Skeletal muscle tissue (tissue), 4 donors: Measurements from ENCODE around the gene SCLY. TPM values are rescaled to one million over a fixed set of nuclear protein-coding genes. Genes with fewer than 3 reads are reported as not detected.

ENCODE experiments used
- H3K27ac ChIP-seq: one replicate; pipeline ENCODE4 v1.7.0; 2013; ENCODE audit warnings: mild to moderate bottlenecking, low read depth, low read length, inconsistent platforms
- H3K27me3 ChIP-seq, 3 donors: one replicate each; pipeline ENCODE4 v1.7.0; 2013; ENCODE audit warnings: low read length in 3 of 3; ENCODE audit not compliant: control insufficient read depth in 3 of 3, insufficient read depth in 3 of 3
- H3K36me3 ChIP-seq, 3 donors: one replicate each; pipeline ENCODE4 v1.7.0; 2013; ENCODE audit warnings: low read length in 3 of 3; ENCODE audit not compliant: control insufficient read depth in 3 of 3, insufficient read depth in 3 of 3
- H3K4me1 ChIP-seq, 3 donors: one replicate each; pipeline ENCODE4 v1.7.0; 2013; ENCODE audit warnings: low read length in 3 of 3, mild to moderate bottlenecking in 3 of 3; ENCODE audit not compliant: control insufficient read depth in 3 of 3, insufficient read depth in 3 of 3
- H3K4me3 ChIP-seq, 3 donors: one replicate each; pipeline ENCODE4 v1.7.0; 2013; ENCODE audit warnings: low read length in 3 of 3
- H3K9ac ChIP-seq, 3 donors: one replicate each; pipeline ENCODE4 v1.7.0; 2013; ENCODE audit warnings: low read length in 3 of 3, mild to moderate bottlenecking in 3 of 3, moderate library complexity in 2 of 3, low read depth in 1 of 3
- H3K9me3 ChIP-seq, 3 donors: one replicate each; pipeline ENCODE4 v1.7.0; 2013; ENCODE audit warnings: low read length in 3 of 3; ENCODE audit not compliant: control insufficient read depth in 3 of 3
- total RNA-seq: library from RNA; depleted of rRNA; stranded (reverse); fragments of >200 nt; gene quantifications from one replicate; pipeline ENCODE4 v1.2.3, GENCODE V29; 2014
- donor health status: Osteomylitis.

Gene SCLY
- total RNA-seq, 1 donor from 2014 or later, result 11.5 TPM

DNA sequence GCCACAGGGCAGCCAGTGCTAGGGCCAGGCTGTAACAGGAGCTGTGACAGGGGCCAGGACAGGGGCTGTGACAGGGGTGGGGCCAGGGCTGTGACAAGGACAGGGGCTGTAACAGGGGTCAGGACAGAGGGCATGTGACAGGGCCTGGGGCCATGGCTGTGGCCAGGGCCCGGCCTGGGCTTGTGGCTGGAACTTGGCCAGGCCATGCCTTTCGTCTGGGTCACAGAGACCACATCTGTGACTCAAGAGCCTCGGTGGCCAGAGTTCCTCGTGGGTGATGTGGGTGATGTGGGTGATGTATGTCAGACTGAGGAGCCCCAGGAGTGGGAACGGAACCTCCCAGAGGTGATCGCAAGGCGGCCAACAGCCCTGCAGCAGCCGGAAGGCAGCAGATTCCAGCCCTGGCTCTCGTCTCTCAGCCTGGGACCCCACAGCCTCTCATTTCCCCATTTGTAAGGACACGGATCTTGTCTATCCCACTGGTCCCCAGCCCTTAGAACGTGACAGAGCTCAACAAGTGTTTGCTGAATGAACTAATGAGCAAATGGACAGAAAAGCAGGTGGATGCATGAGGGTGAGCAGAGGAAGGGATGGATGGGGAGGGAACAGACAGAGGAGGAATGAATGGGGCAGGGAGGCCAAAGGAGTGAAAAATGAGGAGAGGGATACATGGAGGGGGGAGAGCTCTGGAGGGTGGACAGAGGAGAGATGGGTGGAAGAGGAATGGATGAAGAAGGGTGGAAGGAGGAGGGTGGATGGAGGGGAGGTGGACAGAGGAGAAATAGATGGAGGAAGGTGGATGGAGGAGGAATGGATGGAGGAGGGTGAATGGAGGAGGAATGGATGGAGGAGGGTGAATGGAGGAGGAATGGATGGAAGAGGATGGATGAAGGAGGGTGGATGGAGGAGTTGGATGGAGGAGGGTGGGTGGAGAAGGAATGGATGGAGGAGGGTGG lies 56.7 kb downstream of the SCLY start:
- no peaks in the 10 kb centered on the region for H3K4me1 ChIP-seq
- H3K27ac ChIP-seq, result no peak overlapping the region
- H3K27me3 ChIP-seq, result peaks cover 0 to 15% (median 11%) of the 10 kb centered on the region in 3 donors
- H3K9me3 ChIP-seq, result peaks cover 0 to 2% (median 0%) of the 10 kb centered on the region in 3 donors
- no peaks in the 10 kb centered on the region for H3K36me3 ChIP-seq
- no peak overlapping the region for H3K9ac ChIP-seq
- H3K4me3 ChIP-seq, result no peak overlapping the region

DNA sequence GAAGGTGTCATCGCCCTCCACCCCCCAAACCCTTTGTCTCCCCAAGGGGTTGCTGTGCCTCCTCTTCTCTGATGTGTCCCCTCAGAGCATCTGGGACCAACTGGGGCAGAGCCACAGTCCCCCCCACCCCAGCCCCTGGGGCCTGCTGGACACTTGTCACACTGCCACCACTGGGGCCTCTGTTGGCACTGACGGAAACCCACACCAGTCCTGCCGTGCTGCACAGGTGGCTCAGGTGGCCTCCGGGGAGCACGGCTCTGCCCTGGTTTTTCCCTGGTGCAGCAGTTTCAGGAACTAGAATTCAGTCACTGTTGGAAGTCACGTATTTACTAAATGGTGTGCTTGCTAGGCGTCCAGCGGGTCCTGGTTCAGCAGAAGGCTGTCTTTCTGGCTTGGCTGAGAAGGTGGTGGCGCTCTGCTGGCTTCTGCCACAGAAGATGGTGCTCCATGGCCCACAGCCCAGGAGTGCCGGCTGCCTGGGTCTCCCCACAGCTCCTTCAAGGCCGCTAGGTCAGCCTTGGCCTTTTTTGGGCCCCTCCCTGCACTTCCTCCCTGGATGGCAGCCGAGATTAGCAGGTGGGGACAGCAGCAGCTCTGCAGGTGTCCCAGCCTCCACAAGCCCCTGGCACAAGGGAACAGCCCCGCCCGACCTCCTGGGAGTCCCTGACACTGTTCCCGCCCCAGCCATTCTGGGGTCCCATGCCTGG lies 59.1 kb downstream of the SCLY start:
- Histone ChIP-seq H3K4me1 (no peaks in the 10 kb centered on the region), H3K9ac (no peak overlapping the region), H3K27ac (no peak overlapping the region), H3K4me3 (no peak overlapping the region), H3K36me3 (no peaks in the 10 kb centered on the region), H3K27me3 (peaks cover 0 to 15% (median 11%) of the 10 kb centered on the region in 3 donors), H3K9me3 (no peaks in the 10 kb centered on the region)

DNA sequence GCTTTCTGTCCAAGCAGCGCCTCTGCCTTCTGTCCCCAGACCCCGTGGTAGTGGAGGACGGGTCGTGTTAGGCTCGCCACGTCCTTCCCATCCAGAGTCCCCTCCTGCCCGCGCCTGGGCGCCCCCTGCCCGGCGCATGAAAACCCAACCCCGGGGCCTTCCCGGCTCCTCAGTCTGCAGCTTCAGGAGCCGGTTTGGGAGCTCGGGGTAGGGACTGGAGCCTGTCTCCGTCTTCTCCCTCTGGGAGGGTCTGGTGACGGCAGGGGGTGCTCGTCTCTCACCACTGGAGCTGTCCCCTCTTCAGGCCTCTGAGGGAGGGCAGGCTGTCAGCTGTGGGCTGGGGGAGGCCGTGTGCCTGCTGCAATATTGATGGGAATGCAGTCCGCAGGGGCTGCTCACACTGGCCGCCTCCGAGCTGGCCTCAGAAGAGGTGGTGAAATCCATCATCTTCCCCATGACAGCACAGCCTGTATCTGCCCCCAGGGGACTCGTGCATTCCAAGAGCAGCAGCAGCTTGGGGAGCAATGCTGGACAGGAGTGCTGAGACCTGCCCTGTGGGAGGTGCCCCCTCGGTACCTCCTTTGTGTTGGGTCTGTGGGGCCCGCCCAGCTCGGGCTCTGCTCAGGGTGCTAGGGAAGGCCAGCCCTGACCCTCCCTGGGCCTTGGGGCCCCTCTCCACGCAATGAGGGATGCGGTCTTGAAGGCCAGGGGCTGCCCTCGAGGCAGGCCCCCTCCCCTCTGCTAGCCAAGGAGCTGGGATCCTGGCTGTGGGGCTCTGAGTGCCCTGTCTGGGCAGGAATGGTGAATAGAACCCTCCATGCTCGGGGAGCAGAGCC lies 59.9 kb downstream of the SCLY start:
- peaks cover 0 to 15% (median 11%) of the 10 kb centered on the region in 3 donors for H3K27me3 ChIP-seq
- H3K36me3 ChIP-seq, result no peaks in the 10 kb centered on the region
- H3K9me3 ChIP-seq, result no peaks in the 10 kb centered on the region

DNA sequence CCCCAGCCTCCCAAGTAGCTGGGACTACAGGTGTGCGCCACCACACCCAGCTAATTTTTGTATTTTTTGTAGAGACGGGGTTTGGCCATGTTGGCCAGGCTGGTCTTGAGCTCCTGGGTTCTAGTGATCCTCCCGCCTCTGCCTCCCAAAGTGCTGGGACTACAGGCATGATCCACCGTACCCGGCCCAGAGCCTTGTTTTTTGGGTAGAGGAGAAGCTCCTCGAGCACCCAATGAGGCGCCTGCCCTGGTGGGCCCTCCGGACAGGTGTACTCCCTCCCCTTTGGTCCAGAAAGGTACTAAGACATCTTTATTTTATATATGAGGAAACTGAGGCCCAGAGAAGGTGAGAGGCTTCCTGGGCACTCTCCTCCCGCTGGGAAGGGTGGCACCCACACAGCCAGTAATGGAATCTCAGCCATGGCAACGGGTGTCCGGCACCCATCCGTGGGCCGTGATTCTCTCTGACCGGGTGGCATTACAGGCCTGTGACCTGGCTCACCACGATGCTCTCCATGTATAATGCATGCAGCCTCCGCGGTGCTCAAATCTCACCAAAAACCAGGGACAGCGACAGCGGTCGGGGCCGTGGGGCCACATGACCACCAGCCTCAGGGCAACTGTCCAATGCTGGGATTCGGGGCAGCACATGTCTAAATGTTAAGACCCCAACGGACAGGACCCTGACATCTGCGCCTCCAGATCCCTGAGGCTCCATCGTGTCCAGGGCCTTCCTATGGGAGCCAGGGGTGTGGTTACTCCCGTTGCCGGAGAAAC lies 60.9 kb downstream of the SCLY start:
- Histone ChIP-seq H3K9me3 (no peaks in the 10 kb centered on the region), H3K9ac (no peak overlapping the region), H3K4me3 (no peak overlapping the region), H3K27ac (no peak overlapping the region), H3K27me3 (peaks cover 0 to 12% (median 11%) of the 10 kb centered on the region in 3 donors), H3K4me1 (no peaks in the 10 kb centered on the region), H3K36me3 (no peaks in the 10 kb centered on the region)

More for the DNA sequence above, 59.9 kb downstream of the SCLY start:
- Histone ChIP-seq H3K27ac (no peak overlapping the region), H3K9ac (no peak overlapping the region), H3K4me3 (no peak overlapping the region), H3K4me1 (no peaks in the 10 kb centered on the region)

DNA sequence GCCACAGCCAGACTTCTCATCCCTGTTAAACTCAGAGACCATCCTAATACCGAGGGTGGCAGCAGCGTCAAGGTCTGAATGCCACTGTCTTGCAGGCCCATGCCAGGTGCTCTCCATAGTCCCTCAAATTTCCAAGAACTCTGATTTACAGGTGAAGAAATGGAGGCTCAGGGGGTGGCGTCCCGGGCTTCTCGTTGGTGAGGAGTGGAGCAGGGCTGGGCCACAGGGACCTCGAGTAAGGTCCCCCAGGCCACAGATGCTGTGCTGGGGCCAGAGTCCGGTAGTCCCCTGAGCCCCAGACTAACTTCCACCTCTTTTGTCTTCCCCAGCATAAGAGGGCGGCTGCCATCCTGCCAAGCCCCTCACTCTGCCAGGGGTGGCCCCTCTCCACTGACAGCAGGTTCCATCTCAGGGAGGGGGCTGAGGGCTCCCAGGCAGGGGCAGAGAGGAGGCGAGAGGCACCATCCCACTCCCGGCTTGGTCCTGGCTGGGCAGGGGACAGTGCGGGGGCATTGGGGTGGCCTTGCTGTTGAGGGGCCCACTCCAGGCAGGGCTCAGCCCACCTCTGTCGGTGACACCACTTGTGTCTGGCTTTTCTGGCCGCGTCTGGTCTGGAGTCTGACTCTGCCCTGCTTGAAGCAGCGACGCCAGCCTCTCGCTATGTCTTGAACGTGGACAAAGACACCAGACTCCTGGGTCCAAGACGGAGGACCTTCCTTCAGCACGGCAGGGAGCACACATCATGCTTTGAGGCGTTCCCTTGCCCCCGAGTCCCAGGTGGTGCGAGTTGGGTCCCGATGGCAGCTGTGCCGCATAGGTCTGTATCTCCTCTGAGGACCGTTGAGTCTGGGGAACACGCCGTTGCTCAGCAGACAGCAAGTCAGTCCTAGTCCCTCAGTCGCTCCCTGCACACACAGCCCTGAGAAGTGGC lies 61.8 kb downstream of the SCLY start:
- H3K9me3 ChIP-seq, result no peaks in the 10 kb centered on the region
- H3K36me3 ChIP-seq, result no peaks in the 10 kb centered on the region
- H3K9ac ChIP-seq, result no peak overlapping the region
- peaks cover 0 to 4% (median 3%) of the 10 kb centered on the region in 3 donors for H3K27me3 ChIP-seq
- no peaks in the 10 kb centered on the region for H3K4me1 ChIP-seq
- H3K4me3 ChIP-seq, result no peak overlapping the region
- no peak overlapping the region for H3K27ac ChIP-seq

DNA sequence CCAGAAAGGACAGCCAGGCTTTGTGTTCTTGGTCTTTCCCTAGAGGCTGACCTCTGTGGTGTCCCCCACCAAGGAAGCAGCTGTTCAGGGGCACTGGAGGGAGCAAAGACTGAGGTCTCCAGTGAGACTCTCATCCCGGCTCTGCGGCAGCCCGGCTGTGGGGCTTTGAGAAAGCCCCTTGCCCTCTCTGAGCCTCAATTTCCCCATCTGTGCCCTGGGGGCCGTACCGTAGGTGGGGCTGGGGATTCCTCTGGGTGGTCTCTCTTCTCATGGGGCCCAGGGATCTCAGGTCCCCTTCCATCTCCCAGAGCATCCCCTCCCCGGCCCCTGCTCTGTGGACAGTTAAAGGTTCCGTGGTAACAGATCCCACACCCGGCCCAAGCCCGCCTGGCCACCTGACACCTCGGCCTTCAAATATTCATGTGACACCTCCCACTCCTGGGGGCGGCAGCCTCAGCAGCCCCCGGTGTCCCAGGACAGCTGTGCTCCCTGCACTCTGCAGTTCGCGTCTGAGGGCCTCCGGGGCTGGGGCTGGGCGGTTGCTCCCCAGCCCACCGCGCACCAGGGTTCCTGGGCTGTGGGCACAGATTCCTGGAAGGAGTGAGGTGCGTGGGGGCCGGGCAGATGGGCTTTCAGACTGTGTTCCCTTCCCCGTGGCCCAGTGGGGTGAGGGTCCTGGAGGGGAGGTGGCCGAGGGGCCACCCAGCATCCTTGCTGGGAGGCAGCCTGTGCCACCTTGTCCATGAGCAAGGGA lies 62.6 kb downstream of the SCLY start:
- H3K27me3 ChIP-seq, result no peaks in the 10 kb centered on the region
- H3K9ac ChIP-seq, result no peak overlapping the region
- no peaks in the 10 kb centered on the region for H3K9me3 ChIP-seq
- H3K4me3 ChIP-seq, result no peak overlapping the region
- peaks cover 0 to 3% (median 0%) of the 10 kb centered on the region in 3 donors for H3K4me1 ChIP-seq
- H3K36me3 ChIP-seq, result no peaks in the 10 kb centered on the region
- H3K27ac ChIP-seq, result no peak overlapping the region

DNA sequence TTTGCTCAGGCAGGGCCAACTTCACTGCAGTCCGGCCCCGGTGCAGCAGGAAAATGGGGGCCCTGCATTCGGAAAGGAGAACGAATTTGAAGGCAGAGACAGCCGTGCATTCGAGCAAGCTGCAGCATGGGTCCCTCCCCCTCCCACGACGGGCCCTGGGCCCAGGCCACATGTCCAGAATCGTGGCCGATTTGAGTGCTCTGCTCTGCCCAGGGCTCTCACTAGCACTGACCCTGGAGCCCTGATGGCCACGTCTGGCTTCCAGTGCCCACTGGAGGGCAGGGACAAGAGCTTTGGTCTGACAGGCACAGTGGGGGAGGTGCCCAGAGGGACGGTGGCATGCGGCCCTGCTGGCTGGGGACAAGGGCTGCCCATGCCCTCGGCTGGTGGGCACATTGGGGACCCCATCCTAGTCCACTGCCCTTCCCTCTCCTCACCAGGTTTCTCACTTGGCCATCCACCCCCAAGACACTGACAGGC lies 63.2 kb downstream of the SCLY start:
- Histone ChIP-seq H3K4me1 (peaks cover 0 to 3% (median 0%) of the 10 kb centered on the region in 3 donors), H3K27me3 (no peaks in the 10 kb centered on the region), H3K9me3 (no peaks in the 10 kb centered on the region), H3K27ac (no peak overlapping the region), H3K9ac (no peak overlapping the region), H3K36me3 (no peaks in the 10 kb centered on the region), H3K4me3 (no peak overlapping the region)

DNA sequence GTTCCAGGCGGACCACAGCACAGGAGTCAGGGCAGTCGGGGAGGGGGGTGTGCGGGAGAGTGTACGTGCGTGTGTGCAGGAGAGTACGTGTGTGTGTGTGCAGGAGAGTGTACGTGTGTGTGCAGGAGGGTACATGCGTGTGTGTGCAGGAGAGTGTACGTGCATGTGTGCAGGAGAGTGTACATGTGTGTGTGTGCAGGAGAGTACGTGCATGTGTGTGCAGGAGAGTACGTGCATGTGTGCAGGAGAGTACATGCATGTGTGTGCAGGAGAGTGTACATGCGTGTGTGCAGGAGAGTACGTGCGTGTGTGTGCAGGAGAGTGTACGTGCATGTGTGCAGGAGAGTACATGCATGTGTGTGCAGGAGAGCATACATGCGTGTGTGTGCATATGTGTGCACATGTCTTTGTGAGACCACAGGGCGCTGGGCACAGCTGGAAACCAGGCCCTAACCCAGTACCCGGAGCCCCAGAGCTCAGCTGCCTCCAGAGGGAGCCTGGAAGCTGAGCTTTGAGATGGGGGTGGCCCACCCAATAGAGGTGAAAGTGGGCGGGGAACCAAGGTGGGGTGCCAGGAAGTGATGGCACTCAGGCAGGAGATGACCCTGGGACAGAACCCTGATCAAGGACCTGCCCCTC lies 63.8 kb downstream of the SCLY start:
- H3K27me3 ChIP-seq, result no peaks in the 10 kb centered on the region
- no peak overlapping the region for H3K27ac ChIP-seq
- no peaks in the 10 kb centered on the region for H3K36me3 ChIP-seq
- H3K4me3 ChIP-seq, result no peak overlapping the region
- no peaks in the 10 kb centered on the region for H3K9me3 ChIP-seq
- H3K4me1 ChIP-seq, result peaks cover 0 to 3% (median 0%) of the 10 kb centered on the region in 3 donors
- no peak overlapping the region for H3K9ac ChIP-seq
